CD1c-positive myeloid dendritic cell (primary cell): ENCODE data around the gene PRSS38.

Experiments used
- DNase-seq: peaks from one replicate; pipeline ENCODE4 v3.0.0-alpha.2; 2016; ENCODE audit errors: extremely low spot score

The PRSS38 gene

DNA sequence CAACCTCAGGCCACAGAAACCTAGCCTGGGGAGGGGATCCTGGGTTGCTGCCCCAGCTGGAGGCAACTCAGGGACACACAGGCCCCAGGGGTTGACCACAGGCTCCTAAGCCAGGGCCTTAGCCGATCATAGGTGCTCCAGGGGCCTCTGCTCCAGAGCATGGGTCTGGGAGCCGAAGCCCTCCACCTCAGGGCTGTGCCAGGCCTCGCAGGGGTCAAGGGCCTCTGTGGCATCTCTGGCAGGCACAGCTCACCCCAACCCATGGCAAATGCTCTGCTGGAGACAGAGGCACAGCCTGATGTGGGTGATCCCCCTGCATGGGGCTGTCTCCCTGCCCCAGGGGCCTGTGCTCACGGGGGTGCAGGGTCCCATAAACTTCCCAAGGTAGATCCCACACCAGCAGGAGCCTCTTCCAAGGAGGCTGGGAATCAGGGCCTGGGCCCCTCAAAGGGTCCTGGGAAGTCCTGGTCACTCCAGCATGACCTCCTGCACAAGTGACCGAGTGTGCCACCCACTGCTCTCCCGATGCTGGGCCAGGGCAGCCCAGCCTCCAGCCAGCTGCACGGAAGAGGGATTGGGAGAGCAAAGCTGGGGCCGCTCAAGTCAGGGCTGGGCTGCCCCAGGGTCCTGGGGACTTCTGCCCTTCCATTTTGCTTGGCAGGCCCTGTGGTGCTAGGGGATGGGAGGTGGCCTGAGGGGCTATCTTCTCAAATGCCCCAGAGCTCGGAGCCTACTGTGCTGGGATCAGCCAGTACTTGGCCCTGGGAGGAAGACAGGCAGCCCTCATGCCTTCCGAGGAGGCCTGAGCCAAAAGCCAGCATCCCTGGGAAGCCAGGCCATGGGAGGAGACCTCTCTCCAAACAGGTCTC lies 22.2 kb upstream of the PRSS38 start:
- no peak for DNase-seq

DNA sequence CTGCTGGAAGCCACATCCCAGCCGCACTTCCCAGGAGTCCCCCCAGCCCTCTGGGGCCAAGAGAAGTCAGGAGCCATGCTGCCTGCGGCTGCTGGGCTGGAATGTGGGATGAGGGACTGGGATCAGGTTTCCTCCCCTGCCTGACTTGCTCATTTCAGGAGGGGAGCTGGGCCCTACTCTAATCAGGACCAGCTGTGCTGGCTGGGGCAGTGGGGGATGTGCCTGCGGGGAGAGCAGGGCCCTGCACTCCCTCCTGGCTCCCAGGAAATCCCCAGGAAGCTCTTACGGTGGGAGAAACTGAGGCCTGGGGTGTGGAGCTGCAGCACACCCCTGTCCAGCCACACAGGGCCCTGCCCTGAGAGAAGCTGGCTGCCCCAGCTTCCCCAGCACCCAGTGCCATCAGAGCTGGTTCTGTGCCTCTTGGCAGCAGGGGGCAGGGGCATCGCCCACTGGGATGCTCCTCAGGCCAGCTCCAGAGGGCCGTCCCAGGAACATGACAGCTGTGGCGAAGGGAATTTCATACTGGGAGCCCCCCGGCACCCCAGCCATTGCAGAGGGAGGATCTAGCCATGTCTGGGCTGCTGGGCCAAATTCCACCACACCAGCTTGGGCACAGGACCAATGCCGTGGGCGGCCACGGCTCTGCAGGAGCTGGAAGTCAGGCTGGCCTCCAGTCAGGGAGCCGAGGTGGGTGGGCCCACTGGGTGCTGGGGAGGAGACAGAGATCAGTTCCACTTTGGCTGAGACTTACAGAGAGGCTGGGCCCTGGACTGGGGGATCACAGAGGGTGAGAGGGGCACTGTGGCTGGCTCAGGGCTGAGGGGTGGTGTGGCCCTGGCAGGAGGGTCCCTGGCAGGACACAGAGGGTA lies 21.3 kb upstream of the PRSS38 start:
- no peak for DNase-seq

- DNase-seq: no peak
Observed at GRCh38 chr1:227794817-227795192, 20.7 kb upstream of the PRSS38 start.

DNA sequence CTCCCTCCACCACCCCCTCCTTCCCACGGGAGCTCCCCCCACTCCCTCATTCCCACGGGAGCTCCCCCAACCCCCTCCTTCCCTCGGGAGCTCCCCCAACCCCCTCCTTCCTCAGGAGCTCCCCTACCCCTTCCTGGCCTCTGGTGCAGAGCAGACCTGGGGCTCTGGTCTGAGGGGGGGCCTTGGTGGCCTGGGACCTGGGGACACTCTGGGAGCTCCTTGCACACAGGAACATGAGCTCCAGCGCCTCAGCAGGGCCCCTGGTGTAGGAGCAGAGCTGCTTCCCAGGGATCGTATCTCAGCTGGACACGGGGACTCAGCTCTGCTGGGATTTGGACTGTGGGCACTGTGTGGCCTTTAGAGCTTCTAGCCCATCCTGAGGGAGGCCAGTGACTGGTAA lies 19.7 kb upstream of the PRSS38 start:
- no peak for DNase-seq

DNA sequence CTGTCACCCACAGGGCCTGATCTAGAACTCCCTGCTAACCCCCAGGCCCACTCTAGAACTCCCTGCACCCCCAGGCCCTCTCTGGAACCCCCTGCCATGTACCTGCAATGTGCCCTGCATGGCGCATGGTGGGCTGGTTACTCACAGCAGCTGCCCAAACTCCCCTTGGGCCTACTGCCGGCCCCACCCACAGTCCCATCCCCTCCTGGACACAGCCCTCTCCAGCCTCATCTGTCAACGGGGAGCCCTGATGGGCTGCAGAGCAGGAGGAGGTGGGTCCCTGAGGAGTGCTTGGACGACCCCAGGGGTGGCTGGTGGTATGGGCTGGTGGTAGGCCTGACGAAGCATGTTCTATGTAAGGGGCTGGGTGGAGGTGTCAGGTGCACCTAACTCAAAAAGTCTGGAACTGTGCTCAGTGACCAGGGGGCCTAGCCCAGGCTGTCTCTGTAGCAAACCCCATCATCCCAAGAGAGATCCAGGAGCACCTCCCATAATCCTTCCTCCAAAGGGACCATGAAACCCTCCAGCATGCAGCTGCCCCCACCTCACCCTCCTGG lies 19.0 kb upstream of the PRSS38 start:
- no peak for DNase-seq

- DNase-seq: no peak
Observed at GRCh38 chr1:227797144-227797543, 18.3 kb upstream of the PRSS38 start.

DNA sequence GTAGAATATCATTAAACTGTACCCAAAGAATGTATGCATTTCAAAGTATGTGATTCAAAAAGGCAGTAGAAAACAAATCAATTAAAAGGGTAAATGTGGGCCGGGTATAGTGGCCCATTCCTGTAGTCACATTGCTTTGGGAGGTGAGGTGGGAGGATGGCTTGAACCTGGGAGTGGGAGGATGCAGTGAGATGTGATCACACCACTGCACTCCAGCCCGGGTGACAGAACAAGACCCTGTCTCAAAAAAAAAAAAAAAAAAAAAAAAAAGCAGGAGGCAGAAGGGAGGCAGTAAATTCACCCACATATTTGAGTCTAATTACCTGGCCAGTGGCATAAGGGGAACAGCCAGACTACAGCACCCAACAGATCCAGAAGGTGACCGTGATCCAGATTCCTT lies 17.9 kb upstream of the PRSS38 start:
- no peak for DNase-seq

DNA sequence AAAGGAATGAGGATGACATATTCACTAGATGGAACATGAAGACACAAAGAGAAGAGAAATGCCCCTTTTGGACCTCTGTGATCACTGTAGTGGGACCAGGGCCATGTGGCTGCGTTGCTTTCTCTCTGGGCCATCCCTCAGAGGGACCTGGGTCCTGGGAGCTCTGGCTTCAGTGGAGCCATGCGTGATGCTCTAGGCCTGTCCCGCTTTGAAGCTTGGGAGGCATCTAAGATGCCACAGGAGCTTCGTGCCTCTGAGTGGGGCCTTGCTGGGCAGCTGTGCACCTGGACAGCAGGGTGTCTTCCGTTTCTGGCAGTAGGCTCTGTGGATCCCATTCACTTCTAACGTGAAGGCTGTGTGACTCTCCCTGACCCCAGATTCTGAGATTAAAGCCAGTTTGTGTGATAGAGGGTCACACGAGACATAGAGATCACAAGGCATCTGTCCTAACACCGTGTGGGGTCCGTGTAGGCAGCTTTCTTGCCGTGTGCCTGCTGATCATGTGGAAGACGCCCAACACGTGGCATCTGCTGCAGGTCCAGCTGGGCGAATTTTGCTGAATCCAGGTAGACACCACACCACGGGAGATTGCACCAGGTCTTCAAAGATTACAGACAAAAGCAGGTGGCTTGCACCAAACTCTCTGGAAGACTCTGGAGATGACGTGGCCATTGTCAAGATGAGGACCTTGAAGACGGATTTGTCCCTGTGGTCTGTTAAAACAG lies 17.2 kb upstream of the PRSS38 start:
- no peak for DNase-seq

- no peak for DNase-seq
Observed at GRCh38 chr1:227799756-227800155, 15.7 kb upstream of the PRSS38 start.

- no peak for DNase-seq
Observed at GRCh38 chr1:227803933-227804332, 11.5 kb upstream of the PRSS38 start.

GRCh38 chr1:227805606-227806197 lies 9.8 kb upstream of the PRSS38 start:
- no peak for DNase-seq

GRCh38 chr1:227808566-227808965 lies 6.9 kb upstream of the PRSS38 start:
- DNase-seq: no peak

DNA sequence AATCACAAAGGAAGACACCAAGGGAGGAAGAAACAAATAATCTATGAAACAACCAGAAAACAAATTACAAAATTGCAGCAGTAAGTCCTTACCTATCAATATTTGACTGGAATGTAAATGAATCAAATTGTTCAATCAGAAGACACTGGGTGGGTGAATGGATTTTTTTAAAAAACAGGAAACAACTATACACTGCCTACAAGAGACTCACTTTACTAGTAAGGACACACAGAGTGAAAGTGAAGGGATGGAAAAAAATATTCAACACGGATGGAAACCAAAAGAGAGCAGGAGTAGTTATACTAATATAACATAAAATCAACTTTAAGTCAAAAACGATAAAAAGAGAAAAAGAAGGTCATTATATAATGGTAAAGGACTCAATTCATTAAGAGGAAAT lies 6.4 kb upstream of the PRSS38 start:
- no peak for DNase-seq

DNA sequence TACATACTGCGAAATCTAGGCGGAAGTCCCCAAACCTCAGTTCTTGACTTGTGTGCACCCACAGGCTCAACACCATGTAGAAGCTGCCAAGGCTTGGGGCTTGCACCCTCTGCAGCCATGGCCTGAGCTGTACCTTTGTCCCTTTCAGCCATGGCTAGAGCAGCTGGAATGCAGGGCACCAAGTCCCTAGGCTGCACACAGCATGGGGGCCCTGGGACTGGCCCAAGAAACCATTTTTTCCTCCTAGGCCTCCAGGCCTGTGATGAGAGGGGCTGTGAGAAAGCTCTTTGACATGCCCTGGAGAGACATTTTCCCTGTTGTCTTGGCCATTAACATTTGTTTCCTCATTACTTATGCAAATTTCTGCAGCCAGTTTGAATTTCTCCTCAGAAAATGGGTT lies 1.5 kb upstream of the PRSS38 start:
- no peak for DNase-seq

DNA sequence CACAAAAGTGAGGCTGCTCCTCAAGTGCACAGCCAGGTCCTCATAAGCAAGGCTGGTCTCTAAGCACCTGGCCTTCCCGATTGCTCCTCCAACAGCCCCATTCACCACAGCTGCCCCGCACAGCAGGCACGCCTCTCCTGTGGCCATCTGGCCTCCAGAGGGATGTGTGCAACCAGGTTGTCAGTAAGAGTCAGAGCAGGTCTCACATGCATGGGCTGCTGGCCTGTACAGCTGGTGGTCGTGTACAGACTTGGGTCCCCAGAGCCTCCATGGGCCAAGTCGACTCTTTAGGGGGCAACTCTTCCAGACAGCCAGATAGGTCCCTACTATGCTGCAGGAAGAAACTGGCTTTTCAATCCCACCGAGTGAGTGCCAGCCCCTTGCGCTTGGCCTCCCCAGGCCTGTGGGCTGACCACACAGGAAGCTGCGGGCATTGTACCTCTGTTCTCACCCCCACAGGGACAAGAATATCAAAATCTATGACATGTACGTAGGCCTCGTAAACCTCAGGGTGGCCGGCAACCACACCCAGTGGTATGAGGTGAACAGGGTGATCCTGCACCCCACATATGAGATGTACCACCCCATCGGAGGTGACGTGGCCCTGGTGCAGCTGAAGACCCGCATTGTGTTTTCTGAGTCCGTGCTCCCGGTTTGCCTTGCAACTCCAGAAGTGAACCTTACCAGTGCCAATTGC lies 1.4 kb downstream of the PRSS38 start:
- no peak for DNase-seq

DNA sequence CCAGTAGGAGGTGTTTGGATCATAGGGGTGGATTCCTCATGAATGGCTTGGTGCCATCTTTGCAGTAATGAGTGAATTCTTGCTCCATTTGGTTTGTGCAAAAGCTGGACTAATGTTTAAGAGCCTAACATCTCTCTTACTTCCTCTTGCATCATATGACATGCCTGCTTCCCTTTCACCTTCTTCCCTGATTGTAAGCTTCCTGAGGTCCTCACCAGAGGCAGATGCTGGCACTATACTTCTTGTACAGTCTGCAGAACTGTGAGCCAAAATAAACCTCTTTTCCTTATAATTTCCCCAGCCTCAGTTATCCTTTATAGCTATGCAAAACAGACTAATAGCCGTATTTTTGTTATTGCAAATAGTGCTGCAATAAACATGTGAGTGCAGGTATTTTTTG lies 8.1 kb downstream of the PRSS38 start:
- DNase-seq: no peak

DNA sequence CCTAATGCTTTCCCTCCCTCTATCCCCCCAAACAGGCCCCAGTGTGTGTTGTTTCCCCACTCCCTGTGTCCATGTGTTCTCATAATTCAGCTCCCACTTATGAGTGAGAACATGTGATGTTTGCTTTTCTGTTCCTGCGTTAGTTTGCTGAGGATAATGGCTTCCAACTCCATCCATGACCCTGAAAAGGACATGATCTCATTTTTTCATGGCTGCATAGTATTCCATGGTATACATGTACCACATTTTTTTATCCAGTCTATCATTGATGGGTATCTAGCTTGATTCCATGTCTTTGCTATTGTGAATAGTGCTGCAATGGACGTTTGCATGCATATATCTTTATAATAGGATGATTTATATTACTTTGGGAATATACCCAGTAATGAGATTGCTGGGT lies 8.7 kb downstream of the PRSS38 start:
- no peak for DNase-seq

- no peak for DNase-seq
Observed at GRCh38 chr1:227828786-227829185, 13.3 kb downstream of the PRSS38 start.

- no peak for DNase-seq
Observed at GRCh38 chr1:227838181-227838580, 22.7 kb downstream of the PRSS38 start.

GRCh38 chr1:227841096-227841495 lies 25.6 kb downstream of the PRSS38 start:
- no peak for DNase-seq
